K562 (cell line): ENCODE measurements around the gene KIAA0825. TPM values are rescaled to one million over a fixed set of nuclear protein-coding genes. Genes with fewer than 3 reads are reported as not detected.

Experiments used
- ATAC-seq: fragments of 200-7000 bp; cut with Tn5 transposase; 3 replicates; pipeline ENCODE4 v1.9.1; 2020; ENCODE audit warnings: moderate library complexity
- BruUV-seq: library from RNA; stranded (reverse); fragments of 400-500 nt; replicated peaks from 2 replicates; lab custom pipeline; 2021; lab: Mats Ljungman, UMichigan
- CTCF ChIA-PET: fragments of 300-600 bp; formaldehyde crosslinking; extraction: SDS; loops from one replicate; lab custom pipeline; 2021; ENCODE audit warnings: low intra/inter-chr PET ratio; lab: Yijun Ruan, JAX
- POLR2A ChIA-PET: fragments of 300-600, 350-650 bp; sonication (Branson Sonifier 250); formaldehyde crosslinking; extraction: SDS; loops from one replicate; lab custom pipeline; 2021; ENCODE audit warnings: antibody characterized with exemption, inconsistent platforms; lab: Yijun Ruan, JAX
- DNase-seq, 4 experiments: peaks; one replicate each; pipeline versions ENCODE4 v3.0.0 to v3.0.0-alpha.2; 2011 to 2018; ENCODE audit warnings: low spot score in 3 of 4, mixed read lengths in 3 of 4; ENCODE audit errors: extremely low read depth in 1 of 4
- FAIRE-seq: peaks from 2 replicates; lab custom pipeline; 2011; peaks lifted over from hg19 to GRCh38; lab: Jason Lieb, UNC
- H2AFZ ChIP-seq: 2 replicates; pipeline ENCODE4 v1.6.0; 2011; ENCODE audit warnings: low read depth, low read length, control low read depth, inconsistent platforms
- H3K27ac ChIP-seq: fragments of 200-600 bp; 3 replicates; pipeline ENCODE4 v1.8.0; 2011; ENCODE audit warnings: low read depth, mild to moderate bottlenecking, control low read depth, inconsistent platforms, low read length, moderate library complexity, mixed read lengths; ENCODE audit errors: extremely low read depth
- H3K27me3 ChIP-seq, 2 experiments: fragments of 300-600 bp in 1 of 2; 2 replicates in 1 of 2; 3 replicates in 1 of 2; pipeline versions ENCODE4 v1.6.0 to v1.8.0; 2011; ENCODE audit warnings: inconsistent platforms in 2 of 2, low read length in 2 of 2, mild to moderate bottlenecking in 1 of 2, mixed read lengths in 1 of 2, moderate library complexity in 1 of 2; ENCODE audit not compliant: control insufficient read depth in 2 of 2, insufficient read depth in 2 of 2
- H3K36me3 ChIP-seq: fragments of 300-600 bp; 3 replicates; pipeline ENCODE4 v1.8.0; 2011; ENCODE audit warnings: mild to moderate bottlenecking, low read length, inconsistent platforms; ENCODE audit not compliant: control insufficient read depth, insufficient read depth
- H3K4me1 ChIP-seq, 2 experiments: fragments of 200-600 bp in 1 of 2; replicated peaks in 1 of 2; 2 replicates in 1 of 2; 3 replicates in 1 of 2; pipeline versions ENCODE4 v1.5.1 to v1.8.0; 2011; ENCODE audit warnings: inconsistent platforms in 2 of 2, low read length in 2 of 2, mild to moderate bottlenecking in 1 of 2, mixed read lengths in 1 of 2, moderate library complexity in 1 of 2; ENCODE audit not compliant: control insufficient read depth in 2 of 2, insufficient read depth in 2 of 2
- H3K4me2 ChIP-seq: 2 replicates; pipeline ENCODE4 v1.6.1; 2011; ENCODE audit warnings: low read length, control low read depth, inconsistent platforms, mixed read lengths; ENCODE audit not compliant: insufficient read depth
- H3K4me3 ChIP-seq: fragments of 200-600 bp; sonication (generic), shearing (Covaris generic); 2 replicates; pipeline ENCODE4 v1.5.1; 2016; ENCODE audit warnings: control low read depth, inconsistent platforms
- H3K79me2 ChIP-seq: fragments of 200-600 bp; 3 replicates; pipeline ENCODE4 v1.8.0; 2011; ENCODE audit warnings: low read length, inconsistent platforms; ENCODE audit not compliant: control insufficient read depth, insufficient read depth
- H3K9ac ChIP-seq, 2 experiments: 2 replicates each; pipeline versions ENCODE4 v1.6.0 to v1.6.1; 2011; ENCODE audit warnings: low read depth in 2 of 2, low read length in 2 of 2, control low read depth in 1 of 2, inconsistent platforms in 1 of 2, mild to moderate bottlenecking in 1 of 2, mixed read lengths in 1 of 2; ENCODE audit not compliant: insufficient read depth in 1 of 2
- H3K9me1 ChIP-seq: one replicate; pipeline ENCODE4 v1.6.0; 2011; ENCODE audit warnings: inconsistent platforms, mild to moderate bottlenecking, low read length, moderate library complexity; ENCODE audit not compliant: control insufficient read depth, insufficient read depth
- H3K9me3 ChIP-seq: replicated peaks from 2 replicates; pipeline ENCODE4 v1.5.1; 2011; ENCODE audit warnings: low read depth, low read length, inconsistent platforms; ENCODE audit not compliant: control insufficient read depth, insufficient read depth
- H4K20me1 ChIP-seq: replicated peaks from 2 replicates; pipeline ENCODE4 v1.6.1; 2011; ENCODE audit warnings: low read length, inconsistent platforms, mixed read lengths; ENCODE audit not compliant: control insufficient read depth, insufficient read depth
- ATF2 ChIP-seq: sonication (generic); formaldehyde crosslinking; IDR thresholded peaks from 2 replicates; pipeline ENCODE4 v1.8.1; 2022; ENCODE audit warnings: missing genetic modification reagents
- CHD4 ChIP-seq: fragments of 200-600 bp; sonication (generic); IDR thresholded peaks from 3 replicates; pipeline ENCODE4 v1.6.1; 2012; ENCODE audit warnings: low read depth, mild to moderate bottlenecking, mixed read lengths, low read length, inconsistent platforms; ENCODE audit not compliant: insufficient read depth, insufficient replicate concordance, poor library complexity, severe bottlenecking
- FIP1L1 ChIP-seq: fragments of 200-400 bp; formaldehyde crosslinking; IDR thresholded peaks from 2 replicates; pipeline ENCODE4 v1.6.1; 2018; ENCODE audit warnings: mild to moderate bottlenecking, low read depth, low read length; ENCODE audit not compliant: poor library complexity, severe bottlenecking
- GTF2A2 ChIP-seq: IDR thresholded peaks from 2 replicates; pipeline ENCODE4 v1.6.1; 2016; ENCODE audit warnings: mild to moderate bottlenecking, missing genetic modification characterization, missing compliant biosample characterization
- RUNX1 ChIP-seq: sonication (generic); IDR thresholded peaks from 2 replicates; pipeline ENCODE4 v1.6.1; 2016; ENCODE audit warnings: antibody characterized with exemption, low read depth
- SMAD4 ChIP-seq: fragments of 250-450 bp; sonication (Bioruptor Pico); conservative IDR thresholded peaks from 2 replicates; pipeline ENCODE4 v1.8.0; 2021; ENCODE audit warnings: inconsistent platforms, mild to moderate bottlenecking, moderate library complexity
- TAF7 ChIP-seq: fragments of 450-650 bp; IDR thresholded peaks from 2 replicates; pipeline ENCODE4 v1.6.1; 2016; ENCODE audit warnings: missing genetic modification characterization, missing compliant biosample characterization
- TAL1 ChIP-seq: fragments of 450-650 bp; IDR thresholded peaks from 2 replicates; pipeline ENCODE4 v1.6.1; 2016; ENCODE audit warnings: mild to moderate bottlenecking
- TEAD4 ChIP-seq, 2 experiments: sonication (generic) in 1 of 2; formaldehyde crosslinking in 1 of 2; IDR thresholded peaks; 2 replicates each; pipeline versions ENCODE4 v1.6.1 to v1.8.0; 2012 to 2022; ENCODE audit warnings: borderline replicate concordance in 1 of 2, inconsistent platforms in 1 of 2, low read length in 1 of 2, mild to moderate bottlenecking in 1 of 2, missing genetic modification reagents in 1 of 2
- U2AF1 ChIP-seq: fragments of 200-400 bp; formaldehyde crosslinking; optimal IDR thresholded peaks from 2 replicates; pipeline ENCODE3; 2017; ENCODE audit warnings: mild to moderate bottlenecking, low read depth, low read length, moderate library complexity
- YY1 ChIP-seq, 3 experiments: IDR thresholded peaks; 2 replicates each; pipeline ENCODE4 v1.6.1; 2011; ENCODE audit warnings: low read length in 2 of 3, mild to moderate bottlenecking in 2 of 3, moderate library complexity in 2 of 3, borderline replicate concordance in 1 of 3, control low read depth in 1 of 3, low read depth in 1 of 3; ENCODE audit not compliant: insufficient read depth in 3 of 3, insufficient replicate concordance in 2 of 3, control insufficient read depth in 1 of 3, insufficient read length in 1 of 3; ENCODE audit errors: extremely low read depth in 1 of 3
- ZNF175 ChIP-seq: fragments of 200-800 bp; sonication (Bioruptor generic); IDR thresholded peaks from 2 replicates; pipeline ENCODE4 v1.6.1; 2016; ENCODE audit warnings: low read depth, mild to moderate bottlenecking, missing genetic modification characterization, missing compliant biosample characterization
- ZNF347 ChIP-seq: fragments of 450-650 bp; formaldehyde crosslinking; IDR thresholded peaks from 2 replicates; pipeline ENCODE4 v1.4.0; 2020; ENCODE audit warnings: low read depth, mild to moderate bottlenecking, moderate library complexity
- ZNF511 ChIP-seq: sonication (generic); formaldehyde crosslinking; IDR thresholded peaks from 2 replicates; pipeline ENCODE4 v1.8.0; 2022; ENCODE audit warnings: mild to moderate bottlenecking, missing genetic modification reagents
- WGBS: fragments of 100-300 bp; shearing (Covaris generic); methylation state at CpG from one replicate; pipeline ENCODE4 v1.1.6; 2016; ENCODE audit warnings: low coverage, mixed read lengths; ENCODE audit not compliant: insufficient coverage; ENCODE audit errors: missing lambda C conversion rate; 5-methylcytosine and 5-hydroxymethylcytosine counted together
- in situ Hi-C: fragments of 300-500 bp; cut with MboI; formaldehyde crosslinking; loops from 4 replicates; pipeline ENCODE4 v1.15.0; 2018; ENCODE audit warnings: inconsistent platforms, mixed read lengths
- intact Hi-C: fragments of 100-400 bp; cut with micrococcal nuclease; formaldehyde crosslinking; loops from 2 replicates; pipeline ENCODE4 v1.14.2; 2022
- polyA plus RNA-seq, 8 experiments: library from polyadenylated mRNA; depleted of rRNA in 4 of 8; stranded (reverse) in 5 of 8; unstranded in 3 of 8; fragments of >200 nt; fragmentation: Nextera tagmentation in 2 of 8; fragmentation: Illumina TruSeq in 1 of 8; extraction: Ambion mirVana in 2 of 8; extraction: Trizol in 1 of 8; gene quantifications; 2 replicates each; pipeline versions ENCODE4 v1.2.1 to v1.2.3, GENCODE V29; 2011 to 2014; ENCODE audit warnings: inconsistent platforms in 1 of 8, missing spikeins in 1 of 8
- total RNA-seq, 7 experiments: library from RNA; depleted of rRNA in 6 of 7; stranded (reverse); fragments of >200 nt in 6 of 7; fragmentation: Illumina TruSeq in 2 of 7; extraction: Trizol in 2 of 7; gene quantifications; 2 replicates each; pipeline versions ENCODE4 v1.2.1 to v1.2.3, GENCODE V29; 2011 to 2021; ENCODE audit warnings: low replicate concordance in 1 of 7

Gene KIAA0825
- total and polyA plus RNA-seq, 9 of the 15 experiments (the other 6 are each of a cell fraction or from before 2014, with no cell fraction given): 0.05 to 0.36 (median 0.16) TPM; not detected in 1

GRCh38 chr5:94562327-94562971 is 56.0 kb downstream of the KIAA0825 start (continued):
- no peak for TF ChIP-seq U2AF1
- no peak for TF ChIP-seq ZNF347
- TF ChIP-seq TAL1: peak; percentile 24; the same call in 1 of the 2 replicates
- no peak for TF ChIP-seq RUNX1
- TF ChIP-seq CHD4: no peak
- TF ChIP-seq FIP1L1: no peak
- TF ChIP-seq ATF2: no peak
- TF ChIP-seq ZNF511: no peak

GRCh38 chr5:94558028-94558427 is 60.4 kb downstream of the KIAA0825 start:
- CTCF ChIA-PET: no interaction called here

More at GRCh38 chr5:94558028-94558427, 60.4 kb downstream of the KIAA0825 start:
- DNase-seq: no peak
- 37% methylated on average over 5 of the region's 5 CpGs for WGBS
- Histone ChIP-seq H3K9me3 (no peaks in the 10 kb centered on the region), H4K20me1 (no peaks in the 10 kb centered on the region), H3K27me3 (no peaks in the 10 kb centered on the region; a peak in 1 of 5 replicates), H3K9ac (no peak overlapping the region), H3K4me3 (no peak overlapping the region), H2AFZ (peak overlapping the region; percentile 75), H3K36me3 (no peaks in the 10 kb centered on the region), H3K4me1 (no peaks in the 10 kb centered on the region; a peak in 1 of 5 replicates), H3K9me1 (no peaks in the 10 kb centered on the region), H3K4me2 (no peak overlapping the region), H3K27ac (no peak overlapping the region), H3K79me2 (no peaks in the 10 kb centered on the region)
- POLR2A ChIA-PET: interaction anchor here (1.0 kb wide), 1 partner anchor 29 kb away, joined by 4 read pairs; no protein-coding TSS in a partner anchor
- TF ChIP-seq SMAD4 (CRISPR knock-in tag) (no peak), TEAD4 (IDR thresholded peaks at IDR 0.05; ENCODE audit: low read length) (peak; percentile 34; the same call in 1 of the 2 replicates), TEAD4 (CRISPR knock-in tag; IDR thresholded peaks at IDR 0.05; ENCODE audit: borderline replicate concordance) (no peak), TAF7 (0 out of 2 replicates have a peak, but pooled peaks have one; percentile 38), YY1 (IDR thresholded peaks at IDR 0.05; ENCODE audit: borderline replicate concordance in 1 of 3, control insufficient read depth in 1 of 3, extremely low read depth in 1 of 3, insufficient read depth in 3 of 3, insufficient read length in 1 of 3, insufficient replicate concordance in 2 of 3, low read depth in 1 of 3, low read length in 2 of 3) (peak in 2 of 3 experiments; percentile 35 to 82), ZNF175 (CRISPR knock-in tag) (0 out of 2 replicates have a peak, but pooled peaks have one; percentile 28), GTF2A2 (tag) (peak; percentile 45; the same call in 1 of the 2 replicates)
- intact Hi-C loops (no loop called here), in situ Hi-C loops (no loop called here)
- BruUV-seq: no TSS peak
- FAIRE-seq: no peak
- ATAC-seq: no peak
